ENCODE measurements around the gene RFTN1. TPM values are rescaled to one million over a fixed set of nuclear protein-coding genes. Genes with fewer than 3 reads are reported as not detected.
A peak's percentile ranks its signal among the peaks of the same experiment; 100 is the strongest.

RFTN1 gene
- total RNA-seq, 1 donor from 2014 or later, result 6.4 TPM

DNA sequence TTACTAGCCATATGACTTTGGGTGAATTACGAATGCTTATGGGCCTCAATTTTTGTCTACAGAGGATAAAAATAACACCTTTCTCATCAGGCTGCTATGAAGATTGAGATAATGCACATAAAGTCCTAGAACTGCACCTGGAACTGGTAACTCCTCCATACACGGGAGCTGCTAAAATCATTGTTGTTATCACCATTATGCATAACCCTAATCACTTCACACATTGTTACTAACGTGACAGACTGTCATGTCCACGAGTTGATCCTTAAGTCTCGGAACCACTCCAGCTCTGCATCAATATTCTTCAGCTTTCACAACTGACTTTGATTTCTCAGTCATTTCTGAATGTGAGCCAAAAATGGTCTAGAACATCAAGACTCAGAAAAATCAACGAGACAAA, 64.1 kb downstream of the RFTN1 start:
- DNase-seq, result no peak
- H3K36me3 Mint-ChIP-seq (ENCODE audit: unreplicated experiment), result no peaks in the 10 kb centered on the region
- no peak overlapping the region for H3K27ac Mint-ChIP-seq (ENCODE audit: unreplicated experiment)
- peaks cover 3% of the 10 kb centered on the region for H3K27me3 Mint-ChIP-seq (ENCODE audit: unreplicated experiment)
- TF ChIP-seq, protein P1, sequence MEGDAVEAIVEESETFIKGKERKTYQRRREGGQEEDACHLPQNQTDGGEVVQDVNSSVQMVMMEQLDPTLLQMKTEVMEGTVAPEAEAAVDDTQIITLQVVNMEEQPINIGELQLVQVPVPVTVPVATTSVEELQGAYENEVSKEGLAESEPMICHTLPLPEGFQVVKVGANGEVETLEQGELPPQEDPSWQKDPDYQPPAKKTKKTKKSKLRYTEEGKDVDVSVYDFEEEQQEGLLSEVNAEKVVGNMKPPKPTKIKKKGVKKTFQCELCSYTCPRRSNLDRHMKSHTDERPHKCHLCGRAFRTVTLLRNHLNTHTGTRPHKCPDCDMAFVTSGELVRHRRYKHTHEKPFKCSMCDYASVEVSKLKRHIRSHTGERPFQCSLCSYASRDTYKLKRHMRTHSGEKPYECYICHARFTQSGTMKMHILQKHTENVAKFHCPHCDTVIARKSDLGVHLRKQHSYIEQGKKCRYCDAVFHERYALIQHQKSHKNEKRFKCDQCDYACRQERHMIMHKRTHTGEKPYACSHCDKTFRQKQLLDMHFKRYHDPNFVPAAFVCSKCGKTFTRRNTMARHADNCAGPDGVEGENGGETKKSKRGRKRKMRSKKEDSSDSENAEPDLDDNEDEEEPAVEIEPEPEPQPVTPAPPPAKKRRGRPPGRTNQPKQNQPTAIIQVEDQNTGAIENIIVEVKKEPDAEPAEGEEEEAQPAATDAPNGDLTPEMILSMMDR (IDR thresholded peaks at IDR 0.05; ENCODE audit: partially characterized antibody, unreplicated experiment), result no peak
- H3K9me3 Mint-ChIP-seq (ENCODE audit: unreplicated experiment), result peaks cover 4% of the 10 kb centered on the region
- H3K4me3 Mint-ChIP-seq (ENCODE audit: unreplicated experiment), result no peak overlapping the region
- H3K4me1 Mint-ChIP-seq (ENCODE audit: low read depth, unreplicated experiment), result peaks cover 13% of the 10 kb centered on the region

DNA sequence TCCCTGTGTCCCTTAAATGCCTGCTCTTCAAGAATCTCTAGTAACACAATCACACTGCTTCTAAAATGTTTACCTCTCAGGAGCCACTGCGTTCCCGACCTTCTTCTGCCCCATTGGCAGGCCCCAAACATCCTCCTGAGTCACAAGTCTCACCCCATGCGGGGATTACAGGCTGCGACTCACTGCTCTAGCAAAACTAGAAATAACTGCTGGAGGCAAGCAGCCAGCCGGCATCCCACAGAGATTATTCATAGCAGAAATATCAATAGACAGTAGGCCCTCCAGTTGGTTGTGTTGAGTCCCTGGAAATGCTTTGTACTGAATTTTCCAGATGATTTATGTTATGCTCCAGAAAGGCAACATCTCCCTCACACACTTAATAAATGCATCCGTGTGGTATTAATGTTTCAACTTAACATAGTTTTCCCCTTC, 64.8 kb downstream of the RFTN1 start:
- Mint-ChIP-seq H3K36me3 (ENCODE audit: unreplicated experiment) (no peaks in the 10 kb centered on the region), H3K4me1 (ENCODE audit: low read depth, unreplicated experiment) (peaks cover 17% of the 10 kb centered on the region), H3K9me3 (ENCODE audit: unreplicated experiment) (peaks cover 4% of the 10 kb centered on the region), H3K4me3 (ENCODE audit: unreplicated experiment) (no peak overlapping the region), H3K27me3 (ENCODE audit: unreplicated experiment) (peaks cover 4% of the 10 kb centered on the region), H3K27ac (ENCODE audit: unreplicated experiment) (peak overlapping the region; percentile 35)
- no peak for DNase-seq
- TF ChIP-seq, protein P1 (IDR thresholded peaks at IDR 0.05; ENCODE audit: partially characterized antibody, unreplicated experiment), result no peak

DNA sequence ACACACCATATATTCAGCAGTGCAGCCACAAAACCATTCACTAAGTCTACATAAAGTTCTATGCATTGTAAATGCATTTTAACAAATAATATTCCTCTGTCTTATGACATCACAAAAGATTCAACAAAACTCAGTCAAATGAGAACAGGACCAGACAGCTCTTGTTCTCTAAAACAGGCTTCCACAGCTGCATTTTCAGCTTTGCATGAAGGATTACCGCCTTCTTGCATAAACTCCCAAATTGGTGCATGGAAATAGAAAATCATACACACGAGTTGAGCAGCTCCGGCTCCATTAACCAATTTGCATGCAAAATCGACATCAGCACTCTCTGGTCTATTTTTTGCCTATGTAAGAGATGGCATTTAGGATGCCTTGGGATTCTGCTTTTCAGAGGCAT, 66.4 kb downstream of the RFTN1 start:
- peaks cover 4% of the 10 kb centered on the region for H3K27me3 Mint-ChIP-seq (ENCODE audit: unreplicated experiment)
- H3K4me1 Mint-ChIP-seq (ENCODE audit: low read depth, unreplicated experiment), result peaks cover 27% of the 10 kb centered on the region
- TF ChIP-seq, protein P1 (IDR thresholded peaks at IDR 0.05; ENCODE audit: partially characterized antibody, unreplicated experiment), result no peak
- peaks cover 4% of the 10 kb centered on the region for H3K9me3 Mint-ChIP-seq (ENCODE audit: unreplicated experiment)
- H3K4me3 Mint-ChIP-seq (ENCODE audit: unreplicated experiment), result no peak overlapping the region
- no peaks in the 10 kb centered on the region for H3K36me3 Mint-ChIP-seq (ENCODE audit: unreplicated experiment)
- H3K27ac Mint-ChIP-seq (ENCODE audit: unreplicated experiment), result no peak overlapping the region
- no peak for DNase-seq

DNA sequence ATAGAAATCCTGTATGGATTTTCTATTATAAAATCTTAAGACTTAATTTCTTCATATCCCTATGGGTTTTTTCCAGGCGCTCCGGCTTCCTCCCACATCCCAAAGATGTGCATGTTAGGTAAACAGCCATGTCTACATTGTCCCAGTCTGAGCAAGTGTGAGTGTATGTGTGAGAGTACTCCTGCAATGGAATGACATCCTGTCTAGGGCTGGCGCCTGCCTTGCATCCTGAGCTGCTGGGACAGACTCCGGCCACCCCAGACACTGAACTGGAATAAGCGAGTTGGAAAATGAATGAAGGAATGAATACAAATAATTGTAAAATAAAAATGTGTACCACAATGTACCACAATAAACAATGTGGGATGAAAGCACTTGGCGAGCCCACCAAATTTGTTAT, 69.2 kb downstream of the RFTN1 start:
- Mint-ChIP-seq H3K4me3 (ENCODE audit: unreplicated experiment) (no peak overlapping the region), H3K27ac (ENCODE audit: unreplicated experiment) (no peak overlapping the region), H3K9me3 (ENCODE audit: unreplicated experiment) (peaks cover 2% of the 10 kb centered on the region), H3K27me3 (ENCODE audit: unreplicated experiment) (peaks cover 4% of the 10 kb centered on the region), H3K36me3 (ENCODE audit: unreplicated experiment) (no peaks in the 10 kb centered on the region), H3K4me1 (ENCODE audit: low read depth, unreplicated experiment) (peaks cover 40% of the 10 kb centered on the region)
- DNase-seq, result no peak
- TF ChIP-seq, protein P1 (IDR thresholded peaks at IDR 0.05; ENCODE audit: partially characterized antibody, unreplicated experiment), result no peak

DNA sequence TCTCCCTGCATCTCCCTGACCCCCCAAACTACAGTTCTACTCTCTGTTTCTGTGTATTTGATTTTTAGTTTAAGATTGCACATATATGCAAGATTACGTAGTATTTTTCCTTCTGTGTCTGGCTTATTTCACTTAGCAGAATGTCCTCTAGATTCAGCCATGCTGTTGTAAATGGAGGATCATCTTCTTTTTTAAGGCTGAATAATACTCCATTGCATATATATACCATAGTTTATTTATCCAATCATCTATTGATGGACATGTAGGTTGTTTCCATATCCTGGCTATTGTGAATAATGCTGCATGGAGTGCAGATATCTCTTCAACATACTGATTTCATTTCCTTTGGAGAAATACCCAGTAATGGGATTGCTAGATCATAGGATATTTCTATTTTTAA, 70.8 kb downstream of the RFTN1 start:
- Mint-ChIP-seq H3K36me3 (ENCODE audit: unreplicated experiment) (no peaks in the 10 kb centered on the region), H3K4me3 (ENCODE audit: unreplicated experiment) (no peak overlapping the region), H3K4me1 (ENCODE audit: low read depth, unreplicated experiment) (peaks cover 47% of the 10 kb centered on the region), H3K27me3 (ENCODE audit: unreplicated experiment) (peaks cover 4% of the 10 kb centered on the region), H3K9me3 (ENCODE audit: unreplicated experiment) (no peaks in the 10 kb centered on the region), H3K27ac (ENCODE audit: unreplicated experiment) (peak overlapping the region; percentile 7)
- TF ChIP-seq, protein P1 (IDR thresholded peaks at IDR 0.05; ENCODE audit: partially characterized antibody, unreplicated experiment), result no peak
- DNase-seq, result no peak
